AG09309 (cell line): ENCODE results near the gene ATP5PB.
A peak's percentile ranks its signal among the peaks of the same experiment; 100 is the strongest.

Experiments used
- DNase-seq: peaks from one replicate; pipeline ENCODE4 v3.0.0-alpha.2; 2010; ENCODE audit warnings: low read depth
- H3K4me3 ChIP-seq: 2 replicates; pipeline ENCODE4 v1.5.1; 2011; ENCODE audit warnings: mild to moderate bottlenecking, low read depth, low read length, moderate library complexity; ENCODE audit not compliant: control insufficient read depth
- CTCF ChIP-seq: IDR thresholded peaks from 2 replicates; pipeline ENCODE4 v1.5.1; 2011; ENCODE audit warnings: mild to moderate bottlenecking, low read depth, low read length, inconsistent platforms; ENCODE audit not compliant: insufficient read depth, control insufficient read depth; ENCODE audit errors: missing control alignments

Gene ATP5PB

GRCh38 chr1:111448918-111449702 lies at the start of gene ATP5PB, which contains the start of gene WDR77:
Gene ATP5PB, plus strand, starts transcription at chr1:111449464. Its CDS starts 78 bp downstream, at chr1:111449542.
Gene WDR77, minus strand, starts transcription at chr1:111449256. Its CDS starts 87 bp downstream, at chr1:111449169.
- DNase-seq, result peak; percentile 97
- TF ChIP-seq CTCF, result no peak
- H3K4me3 ChIP-seq, result peak within 1 kb of the TSS; percentile 99

GRCh38 chr1:111399792-111400610 lies 49.3 kb upstream of the ATP5PB start:
- peak; percentile 55 for TF ChIP-seq CTCF
- H3K4me3 ChIP-seq, result no peak overlapping the region
- DNase-seq, result peak; percentile 10

- no peak for DNase-seq
- no peak overlapping the region for H3K4me3 ChIP-seq
- no peak for TF ChIP-seq CTCF
These were observed 47.2 kb upstream of the ATP5PB start for GRCh38 chr1:111402083-111402482.

- DNase-seq, result no peak
- no peak for TF ChIP-seq CTCF
- H3K4me3 ChIP-seq, result no peak overlapping the region
These were observed 44.7 kb upstream of the ATP5PB start for GRCh38 chr1:111404588-111404987.

GRCh38 chr1:111406321-111406768 lies 42.9 kb upstream of the ATP5PB start:
- H3K4me3 ChIP-seq, result no peak overlapping the region
- TF ChIP-seq CTCF, result no peak
- DNase-seq, result no peak

- no peak for TF ChIP-seq CTCF
- DNase-seq, result no peak
- H3K4me3 ChIP-seq, result no peak overlapping the region
These were observed 42.0 kb upstream of the ATP5PB start for GRCh38 chr1:111407301-111407700.
